ENCODE measurements around the gene RETREG1.
"Not testable (repeated sequence)": the region's sequence is repeated elsewhere in the genome, so short reads cannot be mapped to it uniquely, and the experiment has no call there.

The RETREG1 gene

GRCh38 chr5:16619136-16619535 is 2.3 kb upstream of the RETREG1 start:
- no peak overlapping the region for H3K4me3 ChIP-seq (ENCODE audit: low read depth, low read length)
- no peaks in the 10 kb centered on the region for H3K9me3 ChIP-seq (ENCODE audit: severe bottlenecking)
- H3K27ac ChIP-seq: no peak overlapping the region
- H3K27me3 ChIP-seq (ENCODE audit: insufficient read depth, low read depth, severe bottlenecking): no peaks in the 10 kb centered on the region
- no peak for TF ChIP-seq CTCF (IDR thresholded peaks at IDR 0.05; ENCODE audit: low read depth, low read length)
- DNase-seq: no peak
- no peaks in the 10 kb centered on the region for H3K36me3 ChIP-seq

GRCh38 chr5:16618138-16618897 is 1.5 kb upstream of the RETREG1 start:
- Histone ChIP-seq H3K36me3 (no peaks in the 10 kb centered on the region), H3K27ac (no peak overlapping the region), H3K27me3 (ENCODE audit: insufficient read depth, low read depth, severe bottlenecking) (no peaks in the 10 kb centered on the region), H3K4me3 (ENCODE audit: low read depth, low read length) (no peak overlapping the region), H3K9me3 (ENCODE audit: severe bottlenecking) (no peaks in the 10 kb centered on the region)
- DNase-seq: no peak
- no peak for TF ChIP-seq CTCF (IDR thresholded peaks at IDR 0.05; ENCODE audit: low read depth, low read length)

GRCh38 chr5:16617274-16617968 is 624 bp upstream of the RETREG1 start:
- H3K9me3 ChIP-seq (ENCODE audit: severe bottlenecking): no peaks in the 10 kb centered on the region
- DNase-seq: no peak
- no peak for TF ChIP-seq CTCF (IDR thresholded peaks at IDR 0.05; ENCODE audit: low read depth, low read length)
- peak overlapping the region; percentile 86 for H3K4me3 ChIP-seq (ENCODE audit: low read depth, low read length)
- no peaks in the 10 kb centered on the region for H3K36me3 ChIP-seq
- no peak overlapping the region for H3K27ac ChIP-seq
- H3K27me3 ChIP-seq (ENCODE audit: insufficient read depth, low read depth, severe bottlenecking): no peaks in the 10 kb centered on the region

- no peaks in the 10 kb centered on the region for H3K9me3 ChIP-seq (ENCODE audit: severe bottlenecking)
- peak overlapping the region; percentile 86 for H3K4me3 ChIP-seq (ENCODE audit: low read depth, low read length)
- no peak for DNase-seq
- TF ChIP-seq CTCF (IDR thresholded peaks at IDR 0.05; ENCODE audit: low read depth, low read length): no peak
- H3K36me3 ChIP-seq: no peaks in the 10 kb centered on the region
- H3K27me3 ChIP-seq (ENCODE audit: insufficient read depth, low read depth, severe bottlenecking): no peaks in the 10 kb centered on the region
- peak overlapping the region; percentile 20; the same call in 1 of the 2 replicates for H3K27ac ChIP-seq
These were observed 859 bp downstream of the RETREG1 start for GRCh38 chr5:16615741-16616535.

GRCh38 chr5:16612007-16612406 is 4.8 kb downstream of the RETREG1 start:
- H3K27ac ChIP-seq: no peak overlapping the region
- no peaks in the 10 kb centered on the region for H3K9me3 ChIP-seq (ENCODE audit: severe bottlenecking)
- no peaks in the 10 kb centered on the region for H3K36me3 ChIP-seq
- H3K27me3 ChIP-seq (ENCODE audit: insufficient read depth, low read depth, severe bottlenecking): no peaks in the 10 kb centered on the region
- DNase-seq: no peak
- H3K4me3 ChIP-seq (ENCODE audit: low read depth, low read length): no peak overlapping the region
- no peak for TF ChIP-seq CTCF (IDR thresholded peaks at IDR 0.05; ENCODE audit: low read depth, low read length)

- H3K36me3 ChIP-seq; H3K27me3 ChIP-seq (ENCODE audit: insufficient read depth, low read depth, severe bottlenecking); H3K4me3 ChIP-seq (ENCODE audit: low read depth, low read length); DNase-seq; H3K27ac ChIP-seq; H3K9me3 ChIP-seq (ENCODE audit: severe bottlenecking): not testable (repeated sequence)
These were observed 5.9 kb downstream of the RETREG1 start for GRCh38 chr5:16610896-16611295.

Data from WERI-Rb-1 (cell line).